GM19351 (cell line): ENCODE data around the gene STON1.
"Not testable (repeated sequence)": the region's sequence is repeated elsewhere in the genome, so short reads cannot be mapped to it uniquely, and the experiment has no call there.

Experiments used
- ATAC-seq: cut with Tn5 transposase; IDR thresholded peaks from one replicate; pipeline ENCODE4 v1.9.1; 2021; ENCODE audit warnings: mild to moderate bottlenecking, moderate library complexity; ENCODE audit not compliant: unreplicated experiment

Gene STON1

DNA sequence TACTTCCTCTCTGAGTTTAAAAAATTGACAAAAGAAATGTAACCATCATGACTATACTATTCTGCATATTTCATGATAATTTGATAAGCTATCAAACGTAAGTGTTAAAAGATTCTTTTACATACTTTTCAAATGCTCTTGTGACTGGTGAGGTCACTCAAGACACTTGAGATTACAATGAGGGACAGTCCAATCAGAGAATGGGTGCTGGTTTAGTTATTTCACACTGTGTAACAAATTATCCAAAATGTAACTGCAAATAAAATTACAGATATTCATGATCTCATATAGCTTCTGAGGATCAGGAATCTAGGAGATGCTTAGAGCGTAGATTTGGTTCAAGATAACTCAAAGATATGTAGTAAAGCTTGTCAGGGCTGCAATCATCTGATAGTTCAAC lies 83.3 kb downstream of the STON1 start:
- ATAC-seq, result no peak

DNA sequence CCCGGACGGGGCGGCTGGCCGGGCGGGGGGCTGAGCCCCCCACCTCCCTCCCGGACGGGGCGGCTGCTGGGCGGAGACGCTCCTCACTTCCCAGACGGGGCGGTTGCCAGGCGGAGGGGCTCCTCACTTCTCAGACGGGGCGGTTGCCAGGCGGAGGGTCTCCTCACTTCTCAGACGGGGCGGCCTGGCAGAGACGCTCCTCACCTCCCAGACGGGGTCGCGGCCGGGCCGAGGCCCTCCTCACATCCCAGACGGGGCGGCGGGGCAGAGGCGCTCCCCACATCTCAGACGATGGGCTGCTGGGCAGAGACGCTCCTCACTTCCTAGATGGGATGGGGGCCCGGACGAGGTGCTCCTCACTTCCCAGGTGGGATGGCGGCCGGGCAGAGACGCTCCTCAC lies 84.6 kb downstream of the STON1 start:
- ATAC-seq, result not testable (repeated sequence)

GRCh38 chr2:48617618-48618017 lies 87.7 kb downstream of the STON1 start, which contains the start of gene GTF2A1L:
TSS of gene GTF2A1L (plus strand) at chr2:48617856. CDS start at chr2:48617875, 19 bp downstream.
- no peak for ATAC-seq

- no peak for ATAC-seq
Observed at GRCh38 chr2:48619526-48619925, 89.6 kb downstream of the STON1 start.

GRCh38 chr2:48620604-48621003 lies 90.7 kb downstream of the STON1 start:
- no peak for ATAC-seq

- not testable (repeated sequence) for ATAC-seq
Observed at GRCh38 chr2:48622691-48623090, 92.7 kb downstream of the STON1 start.

- ATAC-seq, result no peak
Observed at GRCh38 chr2:48624696-48625095, 94.7 kb downstream of the STON1 start.

GRCh38 chr2:48626047-48626446 lies 96.1 kb downstream of the STON1 start:
- ATAC-seq, result no peak

DNA sequence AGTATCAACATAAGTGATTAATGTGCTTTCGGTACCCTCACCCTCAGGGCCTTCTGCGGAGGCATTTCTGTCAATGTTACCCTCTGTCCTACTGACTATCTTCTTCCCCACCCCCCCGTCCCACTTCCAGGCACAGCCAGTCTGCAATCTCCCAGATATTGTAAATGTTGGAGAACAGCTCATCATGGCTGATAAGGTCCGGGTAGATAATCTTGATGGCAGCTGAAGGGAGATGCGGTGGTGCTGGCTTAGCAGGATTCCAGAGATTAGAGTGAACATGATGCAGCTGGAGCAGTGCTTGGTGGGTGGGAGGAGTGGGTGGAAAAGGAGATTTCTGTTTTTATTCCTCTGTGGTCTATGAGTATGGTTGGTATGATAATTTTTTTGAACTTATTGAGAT lies 103.2 kb downstream of the STON1 start:
- no peak for ATAC-seq

GRCh38 chr2:48635786-48636185 lies 105.8 kb downstream of the STON1 start:
- ATAC-seq, result no peak

GRCh38 chr2:48638261-48638660 lies 108.3 kb downstream of the STON1 start:
- ATAC-seq, result no peak
